DMS114 treated with DMSO at 0.1 percent for 48 hours (cell line): Measurements from ENCODE around the gene ETFA.

Source experiments
- DNase-seq: peaks from one replicate; lab custom pipeline; 2025; ENCODE audit not compliant: unreplicated experiment; lab: John Stamatoyannopoulos, UW

Gene ETFA

GRCh38 chr15:76311100-76311953 lies at the start of gene ETFA:
TSS of gene ETFA (minus strand) at chr15:76311469. CDS start at chr15:76311388, 81 bp downstream.
- DNase-seq, result peak; percentile 91

GRCh38 chr15:76360416-76360815 lies 49.1 kb upstream of the ETFA start:
- DNase-seq, result no peak

GRCh38 chr15:76359152-76359551 lies 47.9 kb upstream of the ETFA start:
- DNase-seq, result no peak

- no peak for DNase-seq
These were observed 47.2 kb upstream of the ETFA start for GRCh38 chr15:76358453-76358852.

- no peak for DNase-seq
These were observed 43.7 kb upstream of the ETFA start for GRCh38 chr15:76354823-76355440.

- DNase-seq, result no peak
These were observed 42.6 kb upstream of the ETFA start for GRCh38 chr15:76353903-76354302.

- DNase-seq, result no peak
These were observed 41.8 kb upstream of the ETFA start for GRCh38 chr15:76353023-76353577.

GRCh38 chr15:76349301-76350070 lies 38.2 kb upstream of the ETFA start:
- DNase-seq, result no peak

GRCh38 chr15:76347482-76348055 lies 36.3 kb upstream of the ETFA start:
- DNase-seq, result peak; percentile 21

GRCh38 chr15:76346669-76347481 lies 35.6 kb upstream of the ETFA start:
- DNase-seq, result peak; percentile 34

- no peak for DNase-seq
These were observed 34.8 kb upstream of the ETFA start for GRCh38 chr15:76345880-76346668.

GRCh38 chr15:76345583-76345879 lies 34.3 kb upstream of the ETFA start:
- DNase-seq, result no peak

GRCh38 chr15:76344893-76345582 lies 33.8 kb upstream of the ETFA start:
- no peak for DNase-seq

- no peak for DNase-seq
These were observed 32.2 kb upstream of the ETFA start for GRCh38 chr15:76343313-76343996.

- DNase-seq, result no peak
These were observed 31.3 kb upstream of the ETFA start for GRCh38 chr15:76342382-76343201.

- DNase-seq, result peak; percentile 47
These were observed 30.8 kb upstream of the ETFA start for GRCh38 chr15:76342058-76342381.

- DNase-seq, result no peak
These were observed 30.2 kb upstream of the ETFA start for GRCh38 chr15:76341366-76342057.
